ENCODE data around the gene WWC1. TPM values are rescaled to one million over a fixed set of nuclear protein-coding genes. Genes with fewer than 3 reads are reported as not detected.

WWC1 gene
- total RNA-seq = 10 to 100 TPM; 18.7 to 38.3 TPM
- long read RNA-seq, partial matches to known transcripts = 3 of 8 reads
- long read RNA-seq, other reads (novel, unspliced or antisense) = 5 of 8 reads

GRCh38 chr5:168291342-168291963, at the start of gene WWC1:
TSS of gene WWC1 (plus strand) at chr5:168291645. CDS start at chr5:168292153, 508 bp downstream.
- peak; percentile 85 to 89 for DNase-seq
- intact Hi-C loops (cut with DNase I, micrococcal nuclease) = no loop called here
- ATAC-seq = peak; percentile 86

- ATAC-seq (no peak), DNase-seq (no peak)
- intact Hi-C loops (cut with DNase I, micrococcal nuclease) = no loop called here
These were observed 46.4 kb upstream of the WWC1 start for GRCh38 chr5:168244838-168245559.

GRCh38 chr5:168249923-168250322, 41.5 kb upstream of the WWC1 start:
- intact Hi-C loops (cut with DNase I, micrococcal nuclease) = no loop called here
- no peak for ATAC-seq

GRCh38 chr5:168251259-168251658, 40.2 kb upstream of the WWC1 start:
- ATAC-seq = no peak
- DNase-seq = no peak
- intact Hi-C loops (cut with DNase I, micrococcal nuclease) = no loop called here

More at GRCh38 chr5:168249923-168250322, 41.5 kb upstream of the WWC1 start:
- no peak for DNase-seq

- ATAC-seq = no peak
- intact Hi-C loops (cut with DNase I, micrococcal nuclease) = no loop called here
These were observed 37.3 kb upstream of the WWC1 start for GRCh38 chr5:168254013-168254693.

GRCh38 chr5:168260353-168261226, 30.9 kb upstream of the WWC1 start:
- intact Hi-C loops (cut with DNase I, micrococcal nuclease) = no loop called here
- DNase-seq (no peak), ATAC-seq (peak; percentile 91)

More at GRCh38 chr5:168254013-168254693, 37.3 kb upstream of the WWC1 start:
- no peak for DNase-seq

- ATAC-seq = peak; percentile 10
- intact Hi-C loops (cut with DNase I, micrococcal nuclease) = no loop called here
- no peak for DNase-seq
These were observed 30.2 kb upstream of the WWC1 start for GRCh38 chr5:168261227-168261571.

GRCh38 chr5:168262042-168262743, 29.3 kb upstream of the WWC1 start:
- ATAC-seq (peak; percentile 51), DNase-seq (peak; percentile 41 to 54)
- intact Hi-C loops (cut with DNase I, micrococcal nuclease) = no loop called here

- DNase-seq = no peak
- intact Hi-C loops (cut with DNase I, micrococcal nuclease) = no loop called here
- ATAC-seq = no peak
These were observed 28.3 kb upstream of the WWC1 start for GRCh38 chr5:168263121-168263520.

- intact Hi-C loops (cut with DNase I, micrococcal nuclease) = no loop called here
These were observed 25.4 kb upstream of the WWC1 start for GRCh38 chr5:168266016-168266415.

GRCh38 chr5:168268949-168269936, 22.2 kb upstream of the WWC1 start:
- DNase-seq = peak; percentile 76 to 88
- ATAC-seq = peak; percentile 90
- intact Hi-C loops (cut with DNase I, micrococcal nuclease) = no loop called here

More at GRCh38 chr5:168266016-168266415, 25.4 kb upstream of the WWC1 start:
- ATAC-seq (no peak), DNase-seq (no peak)

- ATAC-seq = peak; percentile 52
- DNase-seq = no peak
- intact Hi-C loops (cut with DNase I, micrococcal nuclease) = no loop called here
These were observed 21.5 kb upstream of the WWC1 start for GRCh38 chr5:168269937-168270330.

GRCh38 chr5:168270476-168270875, 21.0 kb upstream of the WWC1 start:
- ATAC-seq = peak; percentile 74

GRCh38 chr5:168273056-168273980, 18.1 kb upstream of the WWC1 start:
- intact Hi-C loops (cut with DNase I, micrococcal nuclease) = no loop called here
- no peak for ATAC-seq
- DNase-seq = no peak

More at GRCh38 chr5:168270476-168270875, 21.0 kb upstream of the WWC1 start:
- peak; percentile 33 to 51 for DNase-seq
- intact Hi-C loops (cut with DNase I, micrococcal nuclease) = no loop called here

GRCh38 chr5:168274406-168274805, 17.0 kb upstream of the WWC1 start:
- no peak for DNase-seq
- intact Hi-C loops (cut with DNase I, micrococcal nuclease) = no loop called here
- no peak for ATAC-seq

GRCh38 chr5:168275940-168276339, 15.5 kb upstream of the WWC1 start:
- intact Hi-C loops (cut with DNase I, micrococcal nuclease) = no loop called here
- DNase-seq = no peak
- no peak for ATAC-seq
